DOHH2 (cell line): ENCODE results near the gene CPSF4L.

Source experiments
- H3F3A ChIP-seq: fragments of 200-600 bp; sonication (generic), shearing (Covaris generic); 2 replicates; pipeline ENCODE4 v1.6.0; 2016; ENCODE audit warnings: antibody characterized with exemption, mild to moderate bottlenecking; ENCODE audit not compliant: control insufficient read depth, insufficient read depth
- H3K27ac ChIP-seq: fragments of 200-600 bp; sonication (generic); 2 replicates; pipeline ENCODE4 v1.5.1; 2014; ENCODE audit warnings: low read depth, mild to moderate bottlenecking, low read length, moderate library complexity
- H3K27me3 ChIP-seq: fragments of 200-600 bp; sonication (generic); 2 replicates; pipeline ENCODE4 v1.6.1; 2014; ENCODE audit warnings: mild to moderate bottlenecking, low read length, mixed read lengths; ENCODE audit not compliant: control insufficient read depth
- H3K36me3 ChIP-seq: fragments of 200-600 bp; sonication (generic); 2 replicates; pipeline ENCODE4 v1.6.1; 2014; ENCODE audit warnings: mild to moderate bottlenecking, low read length, moderate library complexity, mixed read lengths; ENCODE audit not compliant: control insufficient read depth
- H3K4me1 ChIP-seq: fragments of 200-600 bp; sonication (generic); 2 replicates; pipeline ENCODE4 v1.6.1; 2014; ENCODE audit warnings: mild to moderate bottlenecking, low read length, mixed read lengths; ENCODE audit not compliant: control insufficient read depth
- H3K4me2 ChIP-seq: fragments of 200-600 bp; sonication (generic); 2 replicates; pipeline ENCODE4 v1.6.0; 2014; ENCODE audit warnings: mild to moderate bottlenecking, low read length, moderate library complexity
- H3K4me3 ChIP-seq: fragments of 200-600 bp; sonication (generic); 2 replicates; pipeline ENCODE4 v1.5.1; 2014; ENCODE audit warnings: mild to moderate bottlenecking, low read length, mixed read lengths
- H3K79me2 ChIP-seq: fragments of 200-600 bp; sonication (generic); 2 replicates; pipeline ENCODE4 v1.6.1; 2014; ENCODE audit warnings: mild to moderate bottlenecking, low read length, mixed read lengths; ENCODE audit not compliant: control insufficient read depth
- H3K9me2 ChIP-seq: fragments of 200-600 bp; sonication (generic); replicated peaks from 2 replicates; pipeline ENCODE4 v1.6.1; 2014; ENCODE audit warnings: mild to moderate bottlenecking, low read length, mixed read lengths; ENCODE audit not compliant: control insufficient read depth
- H3K9me3 ChIP-seq: fragments of 200-600 bp; sonication (generic); 2 replicates; pipeline ENCODE4 v1.6.1; 2014; ENCODE audit warnings: antibody characterized with exemption, low read length, mixed read lengths; ENCODE audit not compliant: control insufficient read depth, insufficient read depth
- H4K20me1 ChIP-seq: fragments of 200-600 bp; sonication (generic); 2 replicates; pipeline ENCODE4 v1.6.0; 2014; ENCODE audit warnings: low read depth, mild to moderate bottlenecking, antibody characterized with exemption, low read length, moderate library complexity; ENCODE audit not compliant: control insufficient read depth, insufficient read depth
- CTCF ChIP-seq: fragments of 200-600 bp; sonication (generic); IDR thresholded peaks from one replicate; pipeline ENCODE4 v1.5.1; 2014; ENCODE audit warnings: antibody characterized with exemption, mild to moderate bottlenecking, low read depth, low read length; ENCODE audit not compliant: poor library complexity, severe bottlenecking
- EZH2phosphoT487 ChIP-seq: fragments of 200-600 bp; sonication (generic); IDR thresholded peaks from 2 replicates; pipeline ENCODE4 v1.6.1; 2017; ENCODE audit warnings: borderline replicate concordance, mild to moderate bottlenecking, antibody characterized with exemption, low read length, moderate library complexity, mixed read lengths

Gene CPSF4L

GRCh38 chr17:73250851-73251640 is 10.6 kb downstream of the CPSF4L start:
- Histone ChIP-seq H3K4me1 (no peaks in the 10 kb centered on the region), H3K9me3 (no peaks in the 10 kb centered on the region), H3K36me3 (peaks cover 22% of the 10 kb centered on the region; the same call in 1 of the 2 replicates), H3K9me2 (no peaks in the 10 kb centered on the region), H3K4me2 (no peak overlapping the region), H3K79me2 (no peaks in the 10 kb centered on the region), H3K27ac (no peak overlapping the region), H3F3A (0 out of 2 replicates have a peak, but pooled peaks cover 3% of the 10 kb centered on the region), H3K27me3 (no peaks in the 10 kb centered on the region), H4K20me1 (peaks cover 3% of the 10 kb centered on the region; the same call in 1 of the 2 replicates), H3K4me3 (no peak overlapping the region)
- no peak for TF ChIP-seq CTCF
- no peak for TF ChIP-seq EZH2phosphoT487

GRCh38 chr17:73249700-73250099 is 12.0 kb downstream of the CPSF4L start:
- TF ChIP-seq EZH2phosphoT487 (no peak), CTCF (no peak)
- H3K36me3 ChIP-seq = peaks cover 35% of the 10 kb centered on the region

GRCh38 chr17:73248532-73248931 is 13.1 kb downstream of the CPSF4L start:
- TF ChIP-seq CTCF (no peak), EZH2phosphoT487 (no peak)
- H3K79me2 ChIP-seq = no peaks in the 10 kb centered on the region
- no peak overlapping the region for H3K4me2 ChIP-seq
- peaks cover 43% of the 10 kb centered on the region for H3K36me3 ChIP-seq
- H3K27me3 ChIP-seq = no peaks in the 10 kb centered on the region
- H4K20me1 ChIP-seq = peaks cover 3% of the 10 kb centered on the region; the same call in 1 of the 2 replicates
- no peaks in the 10 kb centered on the region for H3K4me1 ChIP-seq
- H3K9me3 ChIP-seq = no peaks in the 10 kb centered on the region
- no peak overlapping the region for H3K4me3 ChIP-seq
- 0 out of 2 replicates have a peak, but pooled peaks cover 3% of the 10 kb centered on the region for H3F3A ChIP-seq
- H3K9me2 ChIP-seq = no peaks in the 10 kb centered on the region
- no peak overlapping the region for H3K27ac ChIP-seq

More at GRCh38 chr17:73249700-73250099, 12.0 kb downstream of the CPSF4L start:
- H3K79me2 ChIP-seq = no peaks in the 10 kb centered on the region
- H3K9me2 ChIP-seq = no peaks in the 10 kb centered on the region
- H4K20me1 ChIP-seq = peaks cover 3% of the 10 kb centered on the region; the same call in 1 of the 2 replicates
- 0 out of 2 replicates have a peak, but pooled peaks cover 3% of the 10 kb centered on the region for H3F3A ChIP-seq
- H3K27ac ChIP-seq = no peak overlapping the region
- no peak overlapping the region for H3K4me2 ChIP-seq
- H3K4me1 ChIP-seq = no peaks in the 10 kb centered on the region
- H3K27me3 ChIP-seq = no peaks in the 10 kb centered on the region
- H3K4me3 ChIP-seq = no peak overlapping the region
- H3K9me3 ChIP-seq = no peaks in the 10 kb centered on the region
